ENCODE data around the gene LRRC9. TPM values are rescaled to one million over a fixed set of nuclear protein-coding genes. Genes with fewer than 3 reads are reported as not detected.
"Not testable (repeated sequence)": the region's sequence is repeated elsewhere in the genome, so short reads cannot be mapped to it uniquely, and the experiment has no call there.

Gene LRRC9
- total RNA-seq, 4 donors from 2014 or later = 0.22 TPM; not detected in 3

GRCh38 chr14:60003991-60004390 is 84.0 kb downstream of the LRRC9 start:
- no peak for ATAC-seq
- intact Hi-C loops (cut with DNase I; ENCODE audit: low total_unique reads) = loop anchor here (5.0 kb wide), 1 partner anchor 37 kb away; no protein-coding TSS in a partner anchor
- Histone ChIP-seq H3K27ac (peak overlapping the region in 2 of 4 donors; percentile 64 to 67), H3K4me3 (no peak overlapping the region), H3K36me3 (no peaks in the 10 kb centered on the region), H3K27me3 (no peaks in the 10 kb centered on the region), H3K4me1 (peaks cover 19 to 20% of the 10 kb centered on the region in 2 donors), H3K9me3 (no peaks in the 10 kb centered on the region)
- no peak for TF ChIP-seq POLR2A (IDR thresholded peaks at IDR 0.05)
- TF ChIP-seq CTCF (IDR thresholded peaks at IDR 0.05 in 4 of 5, conservative IDR thresholded peaks at IDR 0.05 in 1 of 5) = no peak
- DNase-seq = no peak
- in situ Hi-C loops (cut with MboI; ENCODE audit: low sequenced_read_pairs in 4 of 4) = no loop called here

- ATAC-seq = no peak
- intact Hi-C loops (cut with DNase I; ENCODE audit: low total_unique reads) (no loop called here), in situ Hi-C loops (cut with MboI; ENCODE audit: low sequenced_read_pairs in 4 of 4) (no loop called here)
- TF ChIP-seq POLR2A (IDR thresholded peaks at IDR 0.05) (no peak), CTCF (IDR thresholded peaks at IDR 0.05 in 4 of 5, conservative IDR thresholded peaks at IDR 0.05 in 1 of 5) (no peak)
- Histone ChIP-seq H3K4me1 (peaks cover 11% of the 10 kb centered on the region in 2 donors), H3K27ac (no peak overlapping the region), H3K27me3 (no peaks in the 10 kb centered on the region), H3K9me3 (no peaks in the 10 kb centered on the region), H3K4me3 (no peak overlapping the region), H3K36me3 (no peaks in the 10 kb centered on the region)
- DNase-seq = no peak
Observed at GRCh38 chr14:60008042-60008441, 88.1 kb downstream of the LRRC9 start.

DNA sequence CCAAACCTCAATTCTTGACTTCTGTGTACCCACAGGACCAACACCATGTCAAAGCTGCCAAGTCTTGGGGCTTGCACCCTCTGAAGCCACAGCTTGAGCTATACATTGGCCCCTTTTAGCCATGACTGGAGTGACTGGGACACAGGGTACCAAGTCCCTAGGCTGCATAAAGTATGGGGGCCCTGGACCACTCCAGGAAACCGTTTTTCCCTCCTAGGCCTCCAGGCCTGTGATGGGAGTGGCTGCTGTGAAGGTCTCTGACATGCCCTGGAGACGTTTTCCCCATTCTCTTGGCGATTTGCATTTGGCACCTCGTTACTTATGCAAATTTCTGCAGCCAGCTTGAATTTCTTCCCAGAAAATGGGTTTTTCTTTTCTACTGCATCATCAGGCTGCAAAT is 90.3 kb downstream of the LRRC9 start:
- in situ Hi-C loops (cut with MboI; ENCODE audit: low sequenced_read_pairs in 4 of 4); intact Hi-C loops (cut with DNase I; ENCODE audit: low total_unique reads); DNase-seq; H3K36me3 ChIP-seq; H3K27ac ChIP-seq; ATAC-seq; H3K4me1 ChIP-seq; H3K4me3 ChIP-seq; H3K9me3 ChIP-seq; H3K27me3 ChIP-seq: not testable (repeated sequence)

DNA sequence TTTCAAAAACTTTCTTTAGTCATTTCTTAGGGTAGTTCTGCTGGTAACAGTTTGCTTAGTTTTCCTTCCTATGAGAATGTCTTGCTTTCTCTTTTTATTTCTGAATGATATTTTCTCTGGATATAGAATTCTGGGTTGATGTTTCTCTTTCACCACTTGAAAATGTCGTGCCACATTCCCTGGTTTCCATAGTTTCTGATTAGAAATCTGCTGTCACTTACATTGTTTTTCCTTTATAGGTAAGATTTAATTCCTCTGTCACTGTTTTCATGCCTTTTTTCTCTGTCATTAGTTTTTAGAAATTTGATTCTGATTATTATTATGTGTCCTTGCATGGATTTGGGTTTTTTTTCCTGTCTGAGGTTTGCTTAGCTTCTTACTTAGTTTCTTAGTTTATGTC is 94.5 kb downstream of the LRRC9 start:
- no peak for DNase-seq
- Histone ChIP-seq H3K27ac (no peak overlapping the region), H3K4me1 (peaks cover 0 to 4% of the 10 kb centered on the region in 2 donors), H3K4me3 (no peak overlapping the region), H3K9me3 (no peaks in the 10 kb centered on the region), H3K36me3 (no peaks in the 10 kb centered on the region), H3K27me3 (no peaks in the 10 kb centered on the region)
- intact Hi-C loops (cut with DNase I; ENCODE audit: low total_unique reads) = no loop called here
- no peak for TF ChIP-seq CTCF (IDR thresholded peaks at IDR 0.05 in 4 of 5, conservative IDR thresholded peaks at IDR 0.05 in 1 of 5)
- no peak for ATAC-seq
- in situ Hi-C loops (cut with MboI; ENCODE audit: low sequenced_read_pairs in 4 of 4) = no loop called here

- ATAC-seq = no peak
- no peak overlapping the region for H3K27ac ChIP-seq
- no peaks in the 10 kb centered on the region for H3K36me3 ChIP-seq
- DNase-seq = no peak
- in situ Hi-C loops (cut with MboI; ENCODE audit: low sequenced_read_pairs in 4 of 4) = no loop called here
- TF ChIP-seq POLR2A (IDR thresholded peaks at IDR 0.05) = no peak
- no peak for TF ChIP-seq CTCF (IDR thresholded peaks at IDR 0.05 in 4 of 5, conservative IDR thresholded peaks at IDR 0.05 in 1 of 5)
- no peaks in the 10 kb centered on the region for H3K9me3 ChIP-seq
- no peak overlapping the region for H3K4me3 ChIP-seq
- intact Hi-C loops (cut with DNase I; ENCODE audit: low total_unique reads) = no loop called here
- H3K27me3 ChIP-seq = no peaks in the 10 kb centered on the region
- no peaks in the 10 kb centered on the region for H3K4me1 ChIP-seq
Observed at GRCh38 chr14:60021619-60022018, 101.7 kb downstream of the LRRC9 start.

Data from gastrocnemius medialis (tissue), 4 donors.